RKO (cell line): ENCODE results near the gene C5.

Experiments used
- DNase-seq: peaks from one replicate; pipeline ENCODE4 v3.0.0-alpha.2; 2016; ENCODE audit warnings: low spot score

The C5 gene

DNA sequence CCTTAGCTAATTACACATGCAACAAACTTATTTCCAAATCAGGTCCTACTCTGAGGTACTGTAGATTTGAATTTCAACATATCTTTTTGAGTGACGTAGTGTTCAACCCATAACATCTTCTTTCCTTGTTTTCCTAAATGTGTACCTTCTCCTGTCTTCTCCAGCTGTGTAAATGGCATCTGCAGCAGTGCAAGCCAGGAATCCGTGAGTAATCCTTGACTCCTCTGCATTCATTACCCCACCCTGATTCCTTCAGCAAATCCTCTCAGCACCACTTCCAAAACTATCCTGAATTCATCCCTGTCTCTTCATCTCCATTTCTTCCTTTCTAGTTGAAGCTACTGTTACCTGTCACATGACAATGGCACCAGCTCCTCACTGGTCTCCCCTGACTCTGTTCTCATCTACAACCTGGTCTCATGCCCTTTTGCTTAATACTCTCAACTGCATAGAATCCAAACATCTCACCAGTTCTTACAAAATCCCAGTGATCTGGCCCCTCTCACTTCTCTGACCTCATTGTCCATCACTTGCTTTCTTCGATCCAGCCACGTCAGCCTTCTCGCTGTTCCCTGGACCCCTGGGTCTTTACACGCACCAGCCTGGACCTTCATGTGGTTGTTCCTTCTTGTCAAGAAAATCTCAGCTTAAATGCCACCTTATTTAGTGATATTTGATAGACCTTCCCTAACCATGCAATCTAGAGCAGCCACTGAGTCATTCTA is 108.9 kb downstream of the C5 start:
- no peak for DNase-seq

DNA sequence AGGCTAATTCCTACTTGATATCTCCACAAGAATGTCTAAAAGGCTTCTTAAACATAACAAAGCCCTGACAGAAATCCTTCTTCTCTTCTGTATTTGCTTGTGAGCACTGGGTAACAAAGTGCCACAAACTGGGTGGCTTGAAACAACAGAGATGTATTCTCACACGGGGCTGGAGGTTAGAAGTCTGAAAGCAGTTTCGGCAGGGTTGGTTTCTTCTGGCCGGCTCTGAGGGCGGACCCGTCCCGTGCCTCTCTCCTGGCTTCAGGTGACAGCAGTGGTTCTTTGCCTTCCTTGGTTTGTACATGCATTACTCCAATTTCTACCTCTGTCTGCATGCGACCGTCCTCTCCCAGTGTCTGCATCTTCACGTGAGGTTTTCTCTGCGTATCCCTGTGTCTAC is 109.5 kb downstream of the C5 start:
- no peak for DNase-seq

DNA sequence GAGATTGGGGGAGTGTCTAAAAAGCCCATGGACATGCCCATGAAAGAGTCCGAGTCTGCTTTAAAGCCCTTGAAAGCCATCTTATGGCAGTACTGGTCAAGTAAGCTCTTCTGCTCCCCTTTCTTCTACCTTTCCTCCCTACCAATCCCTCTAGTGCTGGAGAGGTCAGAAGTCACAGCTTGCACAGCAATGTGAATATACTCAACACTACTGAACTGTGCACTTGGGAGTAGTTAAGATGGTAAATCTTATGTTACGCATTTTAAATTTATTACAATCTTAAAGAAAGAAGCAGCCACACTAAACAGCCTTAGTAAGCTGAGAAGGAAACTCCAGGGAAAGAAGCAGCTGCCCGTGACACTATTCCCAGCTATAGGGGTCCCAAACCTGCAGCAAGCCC is 111.2 kb downstream of the C5 start:
- no peak for DNase-seq

DNA sequence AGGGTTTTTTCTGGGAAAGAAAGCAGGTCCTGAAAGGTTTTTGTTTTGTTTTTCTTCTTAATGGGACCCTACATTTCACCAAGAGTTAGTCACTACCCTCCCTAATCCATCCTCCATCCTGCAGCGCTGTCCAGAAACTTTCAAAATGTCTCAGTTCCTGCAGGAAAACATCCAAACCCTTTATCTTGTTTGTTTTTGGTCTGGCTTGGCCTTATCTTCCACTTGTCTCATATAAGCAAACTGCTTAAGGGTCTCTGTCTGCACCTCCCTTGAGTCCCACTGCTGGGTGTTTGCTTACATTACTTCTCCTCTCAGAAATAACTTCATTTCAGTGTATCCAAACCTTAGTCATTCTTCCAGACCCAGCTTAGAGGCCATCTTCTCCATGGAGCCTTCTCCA is 112.5 kb downstream of the C5 start:
- no peak for DNase-seq

DNA sequence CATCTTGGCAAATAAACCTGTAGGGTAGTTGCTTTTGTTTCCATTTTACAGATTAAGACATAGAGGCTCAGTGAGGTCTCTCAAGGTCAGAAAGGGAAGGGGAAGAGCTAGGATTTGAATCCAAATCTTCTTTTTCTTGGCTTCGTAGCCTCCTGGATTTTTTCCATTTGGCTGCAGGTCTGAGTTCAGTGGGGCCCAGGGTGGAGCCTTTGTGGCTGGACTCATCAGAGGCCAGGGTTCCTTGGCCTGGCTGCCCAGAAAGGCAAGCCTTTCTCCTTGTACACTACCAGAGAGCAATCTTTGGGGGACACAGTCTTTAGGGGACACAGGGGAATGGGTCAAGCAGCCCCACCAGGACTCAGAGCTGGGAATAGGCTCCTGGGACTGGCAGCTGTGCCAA is 112.9 kb downstream of the C5 start:
- DNase-seq, result no peak

DNA sequence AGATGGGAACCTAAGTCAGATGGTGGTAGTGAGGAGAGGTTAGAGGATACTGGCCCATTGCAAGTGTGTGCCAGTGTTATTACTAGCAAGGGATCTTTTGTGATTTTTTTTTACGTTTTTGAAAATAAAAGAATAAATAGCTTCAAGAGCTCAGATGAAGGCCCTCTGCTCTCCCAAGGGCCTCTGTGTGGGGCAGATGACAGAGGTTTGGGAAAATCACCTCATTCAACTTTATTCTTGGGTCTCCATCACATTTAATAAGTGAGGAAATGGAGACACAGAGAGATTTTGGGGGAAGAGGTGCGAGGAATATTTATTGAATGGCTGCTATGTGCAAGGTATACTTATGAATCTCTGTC is 113.3 kb downstream of the C5 start:
- DNase-seq, result no peak

DNA sequence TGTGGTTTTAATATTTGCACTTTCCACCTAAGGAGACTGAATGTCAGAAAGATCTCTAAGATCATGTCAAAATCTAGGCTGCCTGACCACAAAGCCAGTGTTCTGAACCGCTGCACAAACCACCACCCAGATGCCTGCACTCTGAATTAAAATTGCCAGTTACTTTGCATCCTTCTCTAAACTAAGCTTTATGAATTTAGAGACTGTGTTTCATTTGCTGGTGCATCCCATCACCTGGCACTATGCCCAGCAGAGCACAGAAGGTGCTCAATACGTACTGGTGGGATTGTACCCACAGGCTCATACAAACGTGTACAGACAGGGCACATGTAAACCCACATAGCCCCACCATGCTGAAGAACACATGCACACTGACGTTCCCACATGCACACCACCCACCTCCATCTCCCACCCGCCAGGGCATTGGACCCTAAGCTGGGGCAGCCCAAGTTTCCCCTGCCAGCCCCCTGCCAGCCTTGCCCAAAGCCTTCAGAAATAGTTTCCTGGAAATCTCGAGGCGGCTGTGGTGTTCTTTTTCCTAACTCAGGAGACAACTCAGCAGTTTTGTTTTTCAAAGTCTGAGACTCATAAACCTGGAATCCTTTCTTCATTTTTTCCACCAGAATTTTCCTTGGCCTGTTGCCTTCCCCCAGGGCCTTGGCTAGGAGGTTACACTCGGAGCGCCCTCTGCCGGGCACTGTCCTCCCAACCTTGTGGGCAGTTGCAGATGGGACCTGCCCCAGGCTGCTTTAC is 113.9 kb downstream of the C5 start:
- peak; percentile 93 for DNase-seq

DNA sequence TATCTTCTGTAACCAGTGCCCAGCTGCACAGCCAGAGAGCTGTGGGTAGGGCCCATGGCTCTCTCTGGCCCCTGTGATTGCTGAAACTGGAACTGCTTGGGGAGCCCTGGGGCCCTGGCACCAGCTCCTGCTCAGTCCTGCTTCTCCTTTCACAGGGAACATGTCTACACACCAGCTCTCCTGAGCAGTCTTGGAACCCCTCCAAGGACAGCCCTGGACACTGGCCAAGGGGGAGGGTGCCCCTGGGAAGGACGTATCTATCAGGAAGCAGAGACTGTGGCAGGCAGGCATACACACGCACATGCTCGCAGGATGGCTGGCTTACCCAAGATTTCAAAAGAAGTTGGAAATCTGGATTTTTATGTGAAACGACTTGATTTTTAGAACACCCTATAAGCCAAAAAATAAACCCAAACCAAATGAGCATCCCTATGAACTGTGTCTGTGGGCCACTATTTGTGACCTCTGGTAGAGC is 114.7 kb downstream of the C5 start:
- DNase-seq, result no peak

DNA sequence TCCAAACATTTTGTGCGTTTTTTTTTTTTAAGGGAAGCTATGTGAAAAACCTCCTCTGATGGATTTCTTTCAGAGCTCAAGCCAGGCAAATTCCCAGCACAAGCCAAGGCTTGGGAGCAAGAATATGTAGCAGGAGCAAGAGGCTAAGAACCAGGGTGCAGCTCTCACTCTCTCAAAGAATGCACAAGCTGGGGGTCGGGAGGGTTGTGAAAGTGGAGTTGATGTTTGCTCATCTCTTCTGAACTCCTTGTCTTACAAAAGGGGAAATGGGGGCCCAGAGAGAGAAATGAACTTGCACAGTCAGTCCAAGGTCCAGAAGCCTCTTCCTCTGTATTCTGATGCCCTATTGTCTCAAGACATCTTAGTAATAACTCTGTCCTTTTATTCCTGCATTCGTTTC is 115.8 kb downstream of the C5 start:
- no peak for DNase-seq

DNA sequence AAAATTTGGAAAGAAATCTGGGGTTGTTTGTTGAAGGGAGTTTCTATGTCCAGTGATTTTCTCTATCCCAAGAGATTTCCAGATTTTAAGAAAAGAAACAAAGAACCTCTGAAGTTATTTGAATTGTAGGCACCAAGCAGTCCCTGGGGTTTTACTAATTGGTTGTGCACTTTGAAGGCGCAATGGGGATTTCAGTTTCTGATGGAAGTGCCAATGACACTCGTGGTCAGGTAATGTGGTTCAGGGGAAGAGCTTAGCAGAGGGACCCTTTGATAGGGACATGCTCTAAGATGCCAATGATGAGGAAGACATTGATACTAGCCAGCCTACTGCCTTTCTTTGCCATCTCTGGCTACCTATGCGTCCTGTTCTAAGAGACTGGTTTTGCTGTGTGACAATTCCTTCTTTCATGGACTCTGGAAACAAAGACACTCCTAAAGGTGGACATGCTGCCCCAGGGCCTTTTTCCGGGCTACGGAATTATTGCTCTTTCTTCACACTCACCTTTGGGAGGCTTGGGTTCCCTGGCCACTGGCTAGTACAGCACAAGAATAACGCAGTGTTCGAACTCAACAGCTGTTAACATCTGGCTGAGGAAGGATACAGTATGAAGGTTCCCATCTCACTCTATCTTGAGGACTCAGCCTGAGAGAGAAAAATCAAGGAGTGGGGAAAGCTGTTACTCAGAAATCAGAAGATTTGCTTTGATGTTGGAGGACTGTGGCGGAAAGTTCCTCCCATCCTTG is 116.6 kb downstream of the C5 start:
- DNase-seq, result no peak

DNA sequence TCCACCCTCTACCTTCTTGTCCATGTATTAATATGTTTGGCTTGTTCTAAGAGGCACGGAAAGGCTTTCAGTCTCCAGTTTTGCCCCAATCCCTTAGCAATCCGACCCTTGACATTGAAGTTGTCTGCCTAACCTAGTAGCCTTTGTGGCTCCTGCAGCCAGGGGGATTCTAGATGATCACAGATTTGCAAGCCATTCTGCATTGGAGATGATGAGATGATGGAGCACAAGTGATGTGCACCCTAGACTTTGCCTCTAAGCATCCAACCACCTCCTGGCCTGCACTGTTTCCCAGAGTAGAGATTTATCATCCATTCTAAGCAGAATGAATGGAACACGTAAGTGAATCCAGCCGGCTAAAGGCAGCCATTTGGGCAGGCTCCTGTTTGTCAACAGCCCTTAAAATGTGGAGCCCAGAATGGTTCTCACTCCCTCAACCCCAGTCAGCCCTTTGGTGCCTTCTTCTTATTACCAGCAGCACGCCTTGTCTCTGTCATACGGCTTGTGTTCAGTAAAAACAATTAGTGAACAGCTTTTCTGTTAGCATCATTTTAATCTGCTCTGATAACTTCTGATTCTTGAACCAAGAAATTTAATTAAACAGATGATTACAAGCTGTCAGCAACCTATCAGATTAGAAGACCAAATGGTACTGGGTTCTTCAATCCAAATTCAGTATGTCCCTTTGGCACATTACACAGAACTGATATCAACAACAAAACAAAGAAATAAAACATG is 117.8 kb downstream of the C5 start:
- no peak for DNase-seq

DNA sequence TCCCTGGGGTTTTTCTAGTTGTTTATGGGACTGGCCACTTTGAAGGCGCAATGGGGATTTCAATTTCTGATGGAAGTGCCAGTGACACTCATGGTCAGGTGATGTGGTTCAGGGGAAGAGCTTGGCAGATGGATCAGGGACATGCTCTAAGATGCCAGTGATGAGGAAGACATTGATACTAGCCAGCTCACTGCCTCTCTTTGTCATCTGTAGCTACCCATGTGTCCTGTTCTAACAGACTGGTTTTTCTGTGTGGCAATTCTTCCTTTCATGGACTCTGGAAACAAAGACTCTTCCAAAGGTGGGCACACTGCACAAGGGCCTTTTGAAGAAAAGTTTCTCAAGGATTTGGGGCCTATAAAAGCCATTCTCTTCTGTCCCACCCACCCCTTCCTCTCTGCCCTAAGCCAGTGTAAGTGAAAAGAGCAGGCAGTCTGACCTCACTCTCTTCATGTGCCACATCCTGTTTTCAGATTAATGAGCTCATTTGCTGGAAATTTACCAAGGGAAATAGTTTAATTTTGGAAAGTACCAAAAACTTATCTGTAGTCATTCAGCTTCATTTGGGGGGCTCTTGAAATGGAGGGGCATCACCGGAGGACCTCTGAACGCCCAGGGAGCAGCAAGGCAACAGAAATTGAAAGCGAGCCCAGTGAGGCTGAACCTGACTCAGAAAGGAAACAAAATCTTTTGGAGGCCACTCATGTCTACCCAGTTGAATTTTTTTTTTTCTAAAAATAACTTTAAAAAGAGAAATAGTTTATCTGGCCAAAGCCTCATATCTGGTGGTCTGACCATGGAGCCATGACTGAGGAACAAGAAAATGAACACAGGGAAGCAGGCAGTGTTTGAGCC is 118.6 kb downstream of the C5 start:
- peak; percentile 74 for DNase-seq

DNA sequence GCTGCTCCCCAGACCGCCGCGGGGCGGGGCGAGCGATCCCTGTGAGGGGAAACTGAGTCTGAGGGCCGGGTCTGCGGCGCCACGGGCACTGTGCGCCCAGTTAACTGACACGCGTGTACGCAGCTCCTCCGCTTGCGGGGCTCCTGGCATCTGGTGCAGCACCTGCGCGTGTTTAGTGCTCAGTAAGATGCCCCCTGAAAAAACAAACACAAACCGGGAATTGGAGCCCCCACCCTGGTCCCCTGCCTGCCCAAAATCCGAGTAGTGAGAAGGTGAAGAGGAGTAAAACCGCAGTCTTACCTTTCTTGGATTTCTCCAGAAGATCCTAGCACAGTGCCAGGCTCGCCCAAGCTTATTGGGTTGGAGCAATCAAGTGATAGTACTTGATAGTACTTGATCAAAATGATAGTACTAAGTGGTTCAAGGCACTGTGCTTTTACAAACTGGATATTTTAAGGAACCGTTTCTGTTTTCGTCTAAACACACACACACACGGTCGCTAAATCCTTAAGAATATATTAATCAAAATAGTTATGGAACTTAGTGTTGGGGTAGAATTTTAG is 120.8 kb downstream of the C5 start:
- DNase-seq, result no peak

DNA sequence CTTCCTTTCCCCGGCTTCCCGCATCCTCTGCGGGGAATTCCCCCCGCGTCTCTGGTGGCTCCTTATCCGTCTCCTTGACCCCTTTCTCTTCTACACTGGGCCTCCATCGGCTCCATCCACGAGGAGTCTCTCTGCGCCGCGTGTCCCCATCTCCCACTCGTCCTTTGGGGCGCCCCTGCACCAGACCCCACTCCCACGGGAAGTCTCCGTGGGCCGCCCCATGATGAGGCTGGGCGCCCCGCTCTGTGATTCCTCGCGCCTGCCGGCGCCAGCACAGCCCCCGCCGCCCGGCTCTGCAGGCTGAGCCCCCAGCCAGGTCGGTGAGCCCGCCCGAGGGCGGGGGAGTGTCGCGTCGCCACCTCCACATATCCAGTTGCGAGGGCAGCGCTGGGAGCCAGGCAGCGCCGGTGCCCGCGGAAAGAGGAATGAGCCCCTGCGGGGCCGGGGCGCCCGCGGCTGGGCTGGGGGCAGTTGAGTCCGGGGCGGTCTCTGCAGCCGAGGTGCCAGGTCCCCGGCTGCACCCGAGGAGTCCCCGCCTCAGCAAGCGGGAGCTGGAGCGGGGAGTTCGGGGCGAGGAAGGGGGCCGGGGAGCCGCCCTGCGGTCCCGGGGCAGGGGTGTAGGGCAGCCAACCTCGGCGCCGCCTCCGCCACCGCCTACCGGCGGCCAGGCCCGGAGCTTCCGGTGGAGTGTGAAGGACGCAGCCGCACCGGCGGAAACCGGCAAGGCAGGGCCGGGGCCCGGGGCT is 121.4 kb downstream of the C5 start:
- peak; percentile 79 for DNase-seq

DNA sequence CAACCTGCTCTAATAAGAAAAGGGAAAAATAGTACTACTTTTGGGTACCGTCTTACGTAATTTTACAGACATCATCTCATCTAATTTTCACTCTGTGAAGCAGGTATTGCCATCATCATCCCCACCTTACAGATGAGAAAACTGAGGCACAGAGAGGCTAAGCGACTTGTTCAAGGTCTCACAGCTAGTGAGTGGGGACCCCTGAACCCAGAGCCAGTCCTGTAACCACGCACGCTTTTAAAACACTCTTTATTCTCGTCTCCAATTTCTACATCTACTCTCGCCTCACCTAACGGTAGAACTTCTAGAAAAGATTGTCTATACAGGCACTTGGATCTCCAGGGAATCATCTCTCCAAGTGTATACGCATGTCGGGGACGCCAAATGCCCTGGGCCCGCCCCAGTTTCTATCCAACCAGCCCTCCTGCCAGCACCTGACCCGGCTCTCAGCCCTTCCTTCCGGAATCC is 122.0 kb downstream of the C5 start:
- peak; percentile 55 for DNase-seq

DNA sequence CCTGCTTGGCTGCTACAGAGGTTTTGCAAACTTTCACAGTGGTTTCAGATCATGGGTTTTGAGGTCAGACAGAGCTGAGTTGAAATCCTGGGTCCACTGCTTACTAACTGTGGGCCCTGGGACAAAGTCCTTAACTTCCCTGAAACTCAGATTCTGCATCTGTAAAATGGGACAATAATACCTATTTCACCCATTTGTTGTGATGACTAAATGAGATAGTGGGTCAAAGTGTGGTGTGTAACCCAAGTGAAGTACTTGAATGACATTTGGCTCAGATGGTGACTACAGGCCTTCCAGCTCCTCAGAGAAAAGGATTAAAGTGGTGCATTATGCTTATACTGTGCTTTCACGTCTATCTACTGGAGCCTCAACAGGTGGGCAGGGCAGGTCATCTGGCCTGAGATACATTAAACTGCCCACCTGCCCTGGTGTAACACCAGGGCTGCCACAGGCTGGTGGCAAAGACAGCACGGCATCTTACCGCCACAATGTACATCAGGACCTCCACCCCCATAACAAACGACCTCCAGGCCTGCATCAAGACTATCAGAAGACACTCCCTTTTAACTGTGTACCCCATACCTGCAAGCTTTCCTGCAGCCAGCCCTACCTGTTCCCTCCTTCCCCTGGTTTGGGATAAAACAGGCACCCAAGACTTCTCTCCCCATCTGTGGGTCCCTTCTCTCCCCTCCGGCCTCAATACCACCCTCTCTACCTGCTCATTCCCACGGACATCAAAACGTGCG is 122.6 kb downstream of the C5 start:
- DNase-seq, result no peak

DNA sequence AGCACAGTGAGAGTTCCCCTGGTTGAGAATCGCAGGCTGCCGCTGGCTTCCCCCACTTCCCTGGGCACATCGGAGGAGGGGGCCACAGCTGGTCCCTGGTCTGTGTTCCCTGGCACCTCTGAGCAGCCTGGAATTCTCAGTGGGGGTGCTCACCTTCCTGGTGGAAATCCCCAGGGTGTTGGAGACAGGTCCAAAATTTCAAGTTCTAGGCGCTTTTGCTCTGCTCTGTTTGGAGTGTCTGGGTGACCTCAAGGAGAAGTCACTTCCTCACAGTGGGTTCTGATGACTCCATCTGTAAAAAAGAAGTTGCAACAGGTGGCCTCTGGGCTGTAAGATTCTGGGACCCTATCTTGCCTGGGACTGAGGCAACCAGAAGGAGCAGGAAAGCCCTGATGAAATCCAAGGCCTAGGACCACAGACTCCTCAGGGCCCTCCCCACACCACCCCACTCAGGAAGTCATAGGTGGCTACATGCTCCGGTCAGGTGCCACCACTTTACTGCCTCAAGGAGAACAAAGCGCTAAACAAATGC is 123.6 kb downstream of the C5 start, which contains the start of gene TRAF1:
Gene TRAF1, minus strand, starts transcription at position 400 of the 532 bp plus-strand sequence. CDS start 721 bp downstream, outside the sequence.
- DNase-seq, result no peak

DNA sequence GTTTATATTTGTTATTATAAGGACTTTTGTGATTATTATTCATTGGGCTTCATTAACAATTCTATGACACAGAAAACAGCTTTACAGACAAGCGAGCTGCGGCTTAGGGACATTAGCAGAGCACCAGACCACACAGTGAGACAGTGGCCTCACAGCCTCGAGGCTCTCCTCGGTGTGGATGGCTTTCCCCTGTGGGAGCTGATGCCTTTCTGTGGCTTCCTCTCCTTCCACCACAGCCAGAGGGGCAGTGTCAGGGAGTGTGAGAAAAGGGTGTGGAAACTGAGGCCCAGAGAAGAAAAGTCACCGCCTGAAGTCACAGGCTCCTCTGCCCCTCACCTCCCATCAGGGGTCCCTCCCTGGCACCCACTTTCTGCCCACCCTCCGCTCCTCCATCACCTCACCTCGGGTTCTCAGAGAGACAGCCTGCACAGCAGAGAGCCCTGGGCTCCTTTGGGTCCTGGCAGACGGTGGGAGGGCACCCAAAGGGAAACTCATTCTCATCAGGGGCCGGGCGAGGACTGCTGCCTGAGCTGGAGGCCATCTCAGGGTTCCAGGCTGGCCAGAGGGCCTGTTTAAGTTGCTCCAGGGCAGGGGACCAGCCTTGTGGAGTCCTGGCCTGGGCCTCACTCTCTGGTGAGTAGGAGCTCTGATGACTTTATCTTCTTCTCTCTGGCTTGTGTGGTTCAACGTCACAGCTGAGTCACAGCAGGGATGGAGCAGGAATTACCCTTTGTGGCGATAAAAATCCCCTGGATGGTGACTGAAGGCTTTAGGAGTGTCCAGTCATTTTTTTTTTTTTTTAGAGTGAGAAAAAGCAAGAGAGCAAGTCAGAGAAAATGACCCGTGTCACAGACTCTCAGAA is 124.3 kb downstream of the C5 start:
- DNase-seq, result peak; percentile 78
